Activated T-cell treated with anti-CD3 and anti-CD28 coated beads, Interleukin-2, amount 50 U/mL, for 72 hours (primary cell): ENCODE data around the gene MFN1. TPM values are rescaled to one million over a fixed set of nuclear protein-coding genes. Genes with fewer than 3 reads are reported as not detected.
"Not testable (repeated sequence)": the region's sequence is repeated elsewhere in the genome, so short reads cannot be mapped to it uniquely, and the experiment has no call there.

Experiments used
- ATAC-seq, 2 donors: fragments of 150-1000 bp; cut with Tn5 transposase; replicated peaks in 1 of 2; 2 replicates each; pipeline ENCODE4 v1.10.0; 2021; ENCODE audit warnings: moderate library complexity in 2 of 2, mild to moderate bottlenecking in 1 of 2
- DNase-seq, 2 donors: peaks; one replicate each; pipeline ENCODE4 v3.0.0; 2021 to 2022; ENCODE audit warnings: mixed read lengths in 1 of 2
- H3K27ac Mint-ChIP-seq: one replicate; pipeline ENCODE4 v1.8.0; 2022; ENCODE audit warnings: mild to moderate bottlenecking, moderate library complexity, mixed read lengths
- H3K27me3 Mint-ChIP-seq: one replicate; pipeline ENCODE4 v1.8.0; 2022; ENCODE audit warnings: low read depth, mixed read lengths
- H3K36me3 Mint-ChIP-seq, 2 donors: one replicate each; pipeline ENCODE4 v1.8.0; 2022; ENCODE audit warnings: mixed read lengths in 2 of 2, mild to moderate bottlenecking in 1 of 2; ENCODE audit not compliant: insufficient read depth in 2 of 2
- H3K4me1 Mint-ChIP-seq: one replicate; pipeline ENCODE4 v1.8.0; 2022; ENCODE audit warnings: low read depth, mixed read lengths
- H3K4me3 Mint-ChIP-seq, 2 donors: one replicate each; pipeline ENCODE4 v1.8.0; 2022; ENCODE audit warnings: mild to moderate bottlenecking in 2 of 2, mixed read lengths in 2 of 2, moderate library complexity in 2 of 2
- H3K9me3 Mint-ChIP-seq, 2 donors: one replicate each; pipeline ENCODE4 v1.8.0; 2022; ENCODE audit warnings: mixed read lengths in 2 of 2
- total RNA-seq, 2 donors: library from RNA; stranded (reverse); gene quantifications; one replicate each; pipeline ENCODE4 v1.2.3, GENCODE V29; 2022

The MFN1 gene
- 10 to 100 TPM; 31.1 to 32.0 TPM for total RNA-seq

GRCh38 chr3:179347345-179348194, at the start of gene MFN1:
Gene MFN1, plus strand, starts transcription at chr3:179347709. Its CDS starts 1,143 bp downstream, at chr3:179348852.
- H3K36me3 Mint-ChIP-seq, result peaks cover 6 to 8% of the 10 kb centered on the region in 2 donors
- ATAC-seq (peak; percentile 97), DNase-seq (peak; percentile 89 to 93)
- H3K27me3 Mint-ChIP-seq, result no peaks in the 10 kb centered on the region
- no peaks in the 10 kb centered on the region for H3K9me3 Mint-ChIP-seq
- peak within 1 kb of the TSS; percentile 97 for H3K27ac Mint-ChIP-seq
- H3K4me3 Mint-ChIP-seq, result peak within 1 kb of the TSS; percentile 93 to 99
- peaks cover 23% of the 10 kb centered on the region for H3K4me1 Mint-ChIP-seq

GRCh38 chr3:179297971-179298725, 49.4 kb upstream of the MFN1 start:
- Mint-ChIP-seq H3K9me3 (peaks cover 2% of the 10 kb centered on the region in 2 donors), H3K4me1 (no peaks in the 10 kb centered on the region), H3K27ac (no peak overlapping the region), H3K27me3 (peaks cover 9% of the 10 kb centered on the region), H3K36me3 (no peaks in the 10 kb centered on the region), H3K4me3 (no peak overlapping the region)
- ATAC-seq (no peak), DNase-seq (no peak)

GRCh38 chr3:179299316-179299715, 48.2 kb upstream of the MFN1 start:
- Mint-ChIP-seq H3K27ac (no peak overlapping the region), H3K9me3 (peaks cover 2% of the 10 kb centered on the region in 2 donors), H3K4me1 (no peaks in the 10 kb centered on the region), H3K27me3 (peaks cover 6% of the 10 kb centered on the region), H3K4me3 (no peak overlapping the region), H3K36me3 (no peaks in the 10 kb centered on the region)
- DNase-seq, result no peak
- no peak for ATAC-seq

- Mint-ChIP-seq H3K27me3 (peaks cover 6% of the 10 kb centered on the region), H3K4me3 (peak overlapping the region in 1 of 2 donors; percentile 16), H3K27ac (peak overlapping the region; percentile 68), H3K36me3 (no peaks in the 10 kb centered on the region), H3K4me1 (no peaks in the 10 kb centered on the region), H3K9me3 (peaks cover 2% of the 10 kb centered on the region in 2 donors)
- DNase-seq (no peak), ATAC-seq (peak; percentile 55 to 81)
Observed at GRCh38 chr3:179299999-179300613, 47.4 kb upstream of the MFN1 start.

GRCh38 chr3:179301645-179302044, 45.9 kb upstream of the MFN1 start:
- ATAC-seq, result no peak

GRCh38 chr3:179302111-179302510, 45.4 kb upstream of the MFN1 start:
- ATAC-seq (no peak), DNase-seq (no peak)
- Mint-ChIP-seq H3K27ac (no peak overlapping the region), H3K27me3 (peaks cover 7% of the 10 kb centered on the region), H3K4me3 (no peak overlapping the region), H3K36me3 (no peaks in the 10 kb centered on the region), H3K4me1 (no peaks in the 10 kb centered on the region), H3K9me3 (no peaks in the 10 kb centered on the region)

More at GRCh38 chr3:179301645-179302044, 45.9 kb upstream of the MFN1 start:
- Mint-ChIP-seq H3K4me3 (no peak overlapping the region), H3K27me3 (peaks cover 11% of the 10 kb centered on the region), H3K4me1 (no peaks in the 10 kb centered on the region), H3K27ac (no peak overlapping the region), H3K9me3 (peaks cover 1 to 2% of the 10 kb centered on the region in 2 donors), H3K36me3 (no peaks in the 10 kb centered on the region)
- DNase-seq, result no peak

- Mint-ChIP-seq H3K27ac (no peak overlapping the region), H3K4me3 (no peak overlapping the region), H3K9me3 (no peaks in the 10 kb centered on the region), H3K36me3 (no peaks in the 10 kb centered on the region), H3K27me3 (peaks cover 7% of the 10 kb centered on the region), H3K4me1 (no peaks in the 10 kb centered on the region)
- DNase-seq, result no peak
- peak; percentile 32 to 39 for ATAC-seq
Observed at GRCh38 chr3:179304605-179305004, 42.9 kb upstream of the MFN1 start.

- not testable (repeated sequence) for DNase-seq, ATAC-seq, H3K9me3 Mint-ChIP-seq, H3K27me3 Mint-ChIP-seq, H3K4me1 Mint-ChIP-seq, H3K27ac Mint-ChIP-seq, H3K36me3 Mint-ChIP-seq, H3K4me3 Mint-ChIP-seq
Observed at GRCh38 chr3:179307362-179307761, 40.1 kb upstream of the MFN1 start.

- Mint-ChIP-seq H3K4me3 (no peak overlapping the region), H3K4me1 (no peaks in the 10 kb centered on the region), H3K27me3 (peaks cover 7% of the 10 kb centered on the region), H3K9me3 (no peaks in the 10 kb centered on the region), H3K27ac (no peak overlapping the region), H3K36me3 (no peaks in the 10 kb centered on the region)
- no peak for DNase-seq
- no peak for ATAC-seq
Observed at GRCh38 chr3:179308001-179308400, 39.5 kb upstream of the MFN1 start.

- Mint-ChIP-seq H3K27me3 (peaks cover 7% of the 10 kb centered on the region), H3K4me3 (no peak overlapping the region), H3K27ac (no peak overlapping the region), H3K9me3 (no peaks in the 10 kb centered on the region), H3K36me3 (no peaks in the 10 kb centered on the region), H3K4me1 (no peaks in the 10 kb centered on the region)
- DNase-seq (no peak), ATAC-seq (peak; percentile 52 to 77)
Observed at GRCh38 chr3:179309225-179310078, 38.1 kb upstream of the MFN1 start.

- ATAC-seq (no peak), DNase-seq (peak in 1 of 2 donors; percentile 5)
- Mint-ChIP-seq H3K4me1 (peaks cover 18% of the 10 kb centered on the region), H3K9me3 (no peaks in the 10 kb centered on the region), H3K27ac (no peak overlapping the region), H3K4me3 (no peak overlapping the region), H3K27me3 (no peaks in the 10 kb centered on the region), H3K36me3 (peaks cover 0 to 2% of the 10 kb centered on the region in 2 donors)
Observed at GRCh38 chr3:179318876-179319275, 28.6 kb upstream of the MFN1 start.

- ATAC-seq, result no peak
- H3K36me3 Mint-ChIP-seq, result peaks cover 2 to 5% of the 10 kb centered on the region in 2 donors
- peak overlapping the region; percentile 83 to 92 for H3K4me3 Mint-ChIP-seq
- DNase-seq, result peak in 1 of 2 donors; percentile 8
- H3K27ac Mint-ChIP-seq, result no peak overlapping the region
- no peaks in the 10 kb centered on the region for H3K9me3 Mint-ChIP-seq
- no peaks in the 10 kb centered on the region for H3K27me3 Mint-ChIP-seq
- peaks cover 45% of the 10 kb centered on the region for H3K4me1 Mint-ChIP-seq
Observed at GRCh38 chr3:179321668-179322285, 25.7 kb upstream of the MFN1 start.
